K562 (cell line): ENCODE measurements around the gene MYL6B. TPM values are rescaled to one million over a fixed set of nuclear protein-coding genes. Genes with fewer than 3 reads are reported as not detected.
A peak's percentile ranks its signal among the peaks of the same experiment; 100 is the strongest.

Experiments
- RNF219 ChIP-seq: fragments of 250-450 bp; sonication (Bioruptor Pico); IDR thresholded peaks from 2 replicates; pipeline ENCODE4 v1.5.0; 2022; ENCODE audit warnings: mild to moderate bottlenecking
- SLC30A9 ChIP-seq: fragments of 250-450 bp; sonication (Bioruptor Pico); IDR thresholded peaks from 2 replicates; pipeline ENCODE4 v1.8.0; 2022; ENCODE audit warnings: mild to moderate bottlenecking, moderate library complexity
- SMAD1 ChIP-seq: fragments of 150-350 bp; IDR thresholded peaks from 2 replicates; pipeline ENCODE4 v1.6.1; 2014; ENCODE audit warnings: low read length, low read depth; ENCODE audit not compliant: partially characterized antibody
- ZNF175 ChIP-seq: fragments of 200-800 bp; sonication (Bioruptor generic); IDR thresholded peaks from 2 replicates; pipeline ENCODE4 v1.6.1; 2016; ENCODE audit warnings: low read depth, mild to moderate bottlenecking, missing genetic modification characterization, missing compliant biosample characterization
- ZNF609 ChIP-seq: sonication (generic); formaldehyde crosslinking; IDR thresholded peaks from 2 replicates; pipeline ENCODE4 v1.8.1; 2023; ENCODE audit warnings: missing genetic modification reagents, mild to moderate bottlenecking, borderline replicate concordance
- polyA plus RNA-seq, 8 experiments: library from polyadenylated mRNA; depleted of rRNA in 4 of 8; stranded (reverse) in 5 of 8; unstranded in 3 of 8; fragments of >200 nt; fragmentation: Nextera tagmentation in 2 of 8; fragmentation: Illumina TruSeq in 1 of 8; extraction: Ambion mirVana in 2 of 8; extraction: Trizol in 1 of 8; gene quantifications; 2 replicates each; pipeline versions ENCODE4 v1.2.1 to v1.2.3, GENCODE V29; 2011 to 2014; ENCODE audit warnings: inconsistent platforms in 1 of 8, missing spikeins in 1 of 8
- total RNA-seq, 7 experiments: library from RNA; depleted of rRNA in 6 of 7; stranded (reverse); fragments of >200 nt in 6 of 7; fragmentation: Illumina TruSeq in 2 of 7; extraction: Trizol in 2 of 7; gene quantifications; 2 replicates each; pipeline versions ENCODE4 v1.2.1 to v1.2.3, GENCODE V29; 2011 to 2021; ENCODE audit warnings: low replicate concordance in 1 of 7

Gene MYL6B
- total and polyA plus RNA-seq, 9 of the 15 experiments (the other 6 are each of a cell fraction or from before 2014, with no cell fraction given), result 42.8 to 77.3 (median 68.6) TPM

GRCh38 chr12:56127485-56127887 lies 24.9 kb upstream of the MYL6B start (continued):
- TF ChIP-seq RNF219 (no peak), ZNF609 (CRISPR knock-in tag) (no peak), ZNF175 (CRISPR knock-in tag) (peak; percentile 52; the same call in 1 of the 2 replicates), SMAD1 (peak; percentile 30), SLC30A9 (CRISPR knock-in tag) (no peak)
- TF ChIP-seq, all 486 proteins: peak for 39
